Activated T-cell treated with anti-CD3 and anti-CD28 coated beads for 4 hours (primary cell): Measurements from ENCODE around the gene NNAT.

ENCODE experiments used
- DNase-seq: peaks from one replicate; pipeline ENCODE4 v3.0.0-alpha.2; 2020

Gene NNAT

DNA sequence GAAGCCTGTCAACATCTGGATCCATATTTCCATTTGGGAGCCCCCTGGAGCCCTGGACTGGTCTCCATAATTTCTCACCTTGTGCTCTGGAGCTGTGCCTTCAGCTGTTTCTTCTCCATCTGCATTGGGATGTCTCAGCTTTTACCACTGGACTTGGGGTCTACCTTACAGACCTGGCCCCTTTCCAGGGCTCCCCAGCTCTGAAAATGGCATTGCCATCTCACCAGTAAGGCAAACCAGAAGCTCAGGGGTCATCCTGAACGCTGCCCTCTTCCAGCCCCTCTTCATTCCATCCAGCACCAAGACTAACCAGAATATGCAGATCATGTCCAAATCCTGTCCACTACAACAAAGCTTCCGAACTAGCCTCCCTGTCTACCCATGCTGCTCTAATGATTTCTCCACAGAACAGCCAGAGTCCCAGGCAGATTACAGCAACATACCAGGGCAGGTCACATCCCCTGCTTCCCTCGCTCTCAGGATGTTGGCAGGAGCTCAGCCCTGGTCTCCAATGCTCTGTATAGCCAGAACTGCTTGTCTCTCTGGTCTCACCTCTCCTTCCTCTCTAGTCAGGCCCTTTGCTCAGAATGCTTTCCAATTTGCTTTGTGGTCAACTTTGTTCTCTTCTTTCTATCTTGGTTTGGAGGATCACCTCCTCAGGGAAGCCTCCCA lies 17.7 kb upstream of the NNAT start:
- no peak for DNase-seq

DNA sequence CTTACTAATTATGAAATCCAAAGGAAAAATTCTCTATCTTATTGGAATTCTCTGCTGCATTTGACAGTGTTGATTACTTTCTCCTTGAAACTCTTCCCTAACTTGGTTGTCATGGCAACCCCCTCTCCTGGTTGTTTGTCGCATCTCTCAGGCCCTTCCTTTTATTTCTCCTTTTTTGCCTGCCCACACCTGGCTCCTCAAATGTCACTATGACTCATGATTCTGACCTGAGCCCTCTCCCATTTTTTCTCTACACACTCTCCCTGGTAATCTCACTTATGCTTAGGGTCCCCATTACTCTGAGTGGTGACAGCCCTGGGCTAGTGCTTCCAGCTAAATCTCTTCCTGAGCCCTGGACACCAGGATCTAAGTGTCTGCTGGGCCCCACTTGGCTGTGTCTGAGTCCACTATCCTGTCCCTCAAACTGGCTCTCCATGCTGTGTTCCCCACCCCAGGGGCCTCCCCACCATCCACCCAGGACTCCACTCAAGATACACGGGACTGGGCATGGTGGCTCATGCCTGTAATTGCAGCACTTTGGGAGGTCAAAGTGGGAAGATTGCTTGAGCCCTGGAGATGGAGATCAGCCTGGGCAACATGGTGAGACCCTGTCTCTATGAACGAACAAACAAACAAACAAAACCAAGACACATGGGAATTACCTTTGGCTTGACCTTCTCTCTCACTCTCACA lies 16.5 kb upstream of the NNAT start:
- DNase-seq = no peak

DNA sequence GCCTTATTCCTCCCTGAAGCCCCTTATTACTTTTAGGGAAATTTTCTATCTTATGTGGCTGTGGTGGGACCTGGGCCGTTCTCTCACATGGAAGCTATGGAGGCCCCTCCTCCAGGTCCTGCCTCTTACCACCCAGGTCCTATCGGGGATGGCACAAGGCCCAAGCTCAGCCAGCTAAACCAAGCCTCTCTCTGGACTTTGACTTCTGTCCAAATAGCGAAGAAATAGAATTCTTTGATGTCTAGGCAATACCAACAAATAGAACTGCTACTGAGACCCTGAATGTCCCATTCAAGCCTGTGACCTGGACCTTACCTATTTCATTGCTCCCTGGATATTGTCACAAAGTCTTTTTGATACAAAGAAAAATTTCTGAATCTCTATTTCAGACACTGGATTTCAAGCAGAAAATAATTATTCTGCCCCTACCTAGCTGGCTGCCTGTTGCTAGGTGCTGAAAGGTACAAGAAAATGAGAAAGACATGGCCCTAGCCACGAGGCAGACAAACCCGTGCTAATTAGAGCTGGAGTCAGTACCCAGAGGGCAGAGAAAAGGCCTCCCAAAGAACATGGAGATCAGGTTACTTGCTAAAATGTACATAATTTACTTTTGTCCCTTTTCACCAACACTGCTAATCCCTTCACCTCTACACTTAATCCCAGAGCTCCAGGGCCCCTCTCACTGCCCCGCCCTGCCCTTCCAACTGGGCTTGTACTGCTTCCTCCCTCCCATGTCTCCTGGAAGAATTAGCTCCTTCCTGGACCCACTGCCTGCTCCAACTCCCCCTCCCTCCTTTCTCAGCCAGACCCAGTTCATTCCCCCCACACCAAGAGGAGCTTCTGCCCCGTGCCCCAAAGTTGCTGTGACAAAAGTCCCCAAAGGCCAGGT lies 15.5 kb upstream of the NNAT start:
- DNase-seq = no peak

DNA sequence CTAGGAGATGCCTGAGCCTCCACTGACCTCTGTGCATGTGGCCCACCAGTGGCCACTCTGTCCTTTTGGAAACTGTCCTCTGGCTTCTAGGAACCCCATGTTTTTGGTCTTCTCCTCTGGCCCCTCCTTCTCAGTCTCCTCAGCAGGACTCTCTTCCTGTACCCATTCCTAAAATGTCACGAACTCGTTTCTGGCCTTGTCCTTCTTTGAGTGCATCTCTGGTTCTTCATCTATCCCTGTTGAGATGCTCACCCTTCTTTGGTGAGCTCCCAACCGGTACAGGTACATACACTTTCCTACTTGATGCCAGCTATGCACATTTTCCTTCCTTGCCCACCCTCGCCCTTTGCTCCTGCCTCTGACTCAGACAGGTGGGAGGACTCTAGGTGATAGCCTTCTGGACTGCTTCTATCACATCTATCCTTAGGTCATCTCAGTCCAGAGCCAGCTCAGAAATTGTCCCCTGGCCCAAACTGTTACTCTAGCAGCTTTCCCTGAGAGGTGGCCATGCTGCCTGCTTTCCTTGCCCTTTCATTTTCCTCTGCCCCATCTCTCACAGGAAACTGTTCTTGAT lies 14.8 kb upstream of the NNAT start:
- DNase-seq = no peak

DNA sequence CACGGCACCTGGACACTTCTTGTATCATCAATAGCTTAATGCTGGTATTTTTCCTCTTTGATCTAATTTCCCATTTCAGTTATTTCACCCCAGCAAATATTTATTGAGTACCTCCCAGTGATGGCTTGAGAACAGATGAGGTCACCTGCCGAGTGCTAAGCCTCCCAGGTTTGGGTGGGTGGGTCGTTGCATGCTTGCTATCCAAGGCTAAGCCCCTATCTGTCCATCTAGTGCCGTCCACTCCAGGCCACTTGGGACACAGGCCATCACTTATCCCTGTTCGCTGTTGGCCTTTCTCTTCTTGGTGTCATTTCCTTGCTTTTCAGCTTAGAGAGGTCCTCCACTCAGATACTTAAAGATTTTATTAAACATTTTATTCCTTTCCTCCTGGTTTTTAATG lies 10.8 kb upstream of the NNAT start:
- no peak for DNase-seq

DNA sequence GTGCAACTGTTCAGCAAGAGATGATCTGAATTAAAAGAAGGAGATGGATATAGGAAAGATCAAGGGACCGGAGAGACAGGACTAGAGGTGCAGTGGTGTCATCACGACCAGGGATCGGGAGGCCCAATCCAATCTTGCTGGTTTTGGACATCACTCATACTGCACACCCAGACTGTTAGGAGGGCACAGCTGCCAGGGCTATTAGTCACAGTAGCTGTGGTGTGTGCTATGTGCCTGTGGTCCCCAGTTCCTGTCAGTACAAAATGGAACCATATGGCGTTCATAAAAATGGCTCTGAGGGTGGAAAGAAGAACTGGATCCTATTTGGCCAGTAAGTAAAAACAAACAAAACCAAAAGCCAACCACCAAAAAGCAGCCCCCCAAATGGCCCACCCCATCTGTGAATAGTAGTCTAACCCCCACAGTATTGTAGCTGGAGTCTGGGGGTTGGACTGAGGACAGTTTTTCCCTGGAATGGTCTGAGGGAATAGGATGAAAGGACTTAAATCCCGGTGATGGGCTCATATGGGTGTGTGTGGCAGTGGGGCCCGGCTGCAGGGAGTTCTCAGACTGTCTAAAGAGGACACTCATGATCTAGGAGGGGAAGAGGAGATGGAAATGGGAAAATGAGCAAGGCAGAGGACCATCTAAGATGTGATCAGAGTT lies 9.3 kb upstream of the NNAT start:
- no peak for DNase-seq

DNA sequence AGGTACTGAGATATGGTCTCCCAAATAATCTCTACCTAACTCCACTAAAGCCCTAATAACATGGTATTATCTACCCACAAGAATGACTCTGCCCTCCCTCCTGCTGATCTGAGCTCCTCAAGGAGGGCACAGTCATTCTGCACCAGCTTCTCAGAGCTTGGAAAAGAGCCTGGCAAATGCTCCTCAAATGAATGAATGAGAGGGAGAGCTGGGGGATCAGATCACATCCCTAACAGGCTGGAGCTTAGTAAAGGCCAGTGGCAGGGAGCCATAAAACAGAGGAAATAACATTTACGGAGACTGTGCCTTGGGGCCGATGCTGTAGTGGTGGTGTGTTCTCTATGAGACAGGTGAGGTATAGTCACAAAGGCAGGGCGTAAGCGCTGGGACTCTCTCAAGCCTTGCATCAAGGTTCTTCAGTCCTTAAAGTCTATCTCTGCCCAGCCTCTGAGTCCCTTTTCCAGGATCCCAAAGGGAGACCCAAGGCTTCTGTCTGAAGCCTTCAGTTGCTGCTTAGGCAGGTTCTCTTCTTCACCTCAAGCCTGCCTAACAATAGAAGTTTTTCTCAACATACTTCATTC lies 7.2 kb upstream of the NNAT start:
- DNase-seq = no peak

DNA sequence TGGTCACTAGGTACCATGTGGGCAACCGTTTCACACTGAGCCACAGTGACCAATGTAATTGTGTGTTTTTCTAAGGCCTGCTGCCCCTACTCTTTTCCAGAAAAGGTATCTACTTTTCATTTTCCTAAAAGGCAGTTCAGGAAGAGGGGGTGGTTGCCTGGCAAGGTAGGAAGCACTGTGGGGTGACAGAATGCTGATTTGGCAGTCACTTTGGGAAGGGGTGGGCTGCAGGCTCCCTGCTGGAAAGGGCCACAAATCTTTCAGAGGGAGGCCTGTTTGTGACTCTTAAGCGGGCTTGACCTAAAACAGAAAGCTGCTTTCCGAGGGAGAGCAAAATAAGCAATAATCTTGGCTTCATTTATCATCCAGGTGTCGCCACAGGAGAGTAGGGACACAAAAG lies 5.2 kb upstream of the NNAT start:
- DNase-seq = no peak

DNA sequence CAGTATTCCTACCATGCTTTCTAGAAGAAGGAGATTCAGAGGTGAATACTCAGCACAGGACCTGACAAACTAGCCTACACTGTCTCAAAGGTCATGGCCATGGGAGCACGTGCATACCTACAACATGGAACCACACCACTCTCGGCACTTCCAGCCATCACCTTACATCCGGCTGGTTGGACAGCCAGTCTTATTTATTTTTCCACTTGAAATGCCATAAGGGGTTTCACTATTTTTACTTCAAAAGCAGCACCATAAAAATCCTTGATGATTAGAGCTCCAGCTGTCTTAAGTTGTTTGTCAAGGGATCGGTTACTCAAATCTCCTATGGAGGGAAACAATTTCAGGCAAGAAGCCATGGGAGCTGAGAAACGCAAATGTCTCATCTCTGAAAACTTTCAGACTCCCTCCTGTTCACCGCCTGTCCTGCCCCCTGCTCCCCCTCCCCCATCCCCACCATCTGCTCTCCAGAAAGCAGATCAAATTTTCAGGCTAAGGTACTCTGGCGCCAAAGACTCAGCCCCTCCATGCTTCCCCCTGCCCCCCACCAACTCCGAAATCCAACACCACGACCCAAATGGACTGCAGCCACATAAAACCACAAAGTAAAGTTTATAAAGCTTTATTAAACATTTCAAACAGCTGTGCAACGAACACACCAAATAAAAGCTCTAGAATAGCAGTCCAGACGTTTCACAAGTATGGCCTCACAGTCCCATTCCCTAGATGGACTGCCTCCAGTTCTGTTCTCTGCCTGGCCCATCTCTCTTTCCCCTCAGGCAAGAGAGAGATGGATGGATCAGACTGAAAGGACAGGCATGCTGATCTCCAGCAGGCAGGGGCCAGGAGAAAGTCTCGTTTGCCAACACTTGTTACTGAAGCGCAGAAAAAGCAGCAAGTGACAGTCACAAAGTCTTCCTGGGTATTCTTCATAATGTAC lies 4.0 kb upstream of the NNAT start:
- DNase-seq = no peak

DNA sequence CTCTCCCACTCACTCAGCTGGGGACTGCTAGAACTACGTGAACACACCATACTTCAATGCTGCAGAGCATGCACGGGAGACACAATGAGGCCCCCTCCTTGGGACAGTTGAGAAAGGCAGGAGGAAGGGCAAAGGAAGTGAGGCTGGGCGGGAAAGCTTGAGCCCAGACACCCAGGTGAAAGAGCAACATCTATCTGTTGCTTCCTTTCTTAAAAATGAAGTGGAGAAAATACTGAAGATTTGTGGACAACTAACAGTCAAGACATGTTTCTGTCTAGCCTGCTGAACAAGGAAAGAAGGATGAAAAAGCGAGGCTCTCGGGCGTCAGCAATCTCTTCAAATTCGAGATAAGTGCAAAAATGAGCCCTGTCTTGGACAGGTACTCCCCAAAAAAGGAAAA lies 3.0 kb upstream of the NNAT start:
- no peak for DNase-seq

DNA sequence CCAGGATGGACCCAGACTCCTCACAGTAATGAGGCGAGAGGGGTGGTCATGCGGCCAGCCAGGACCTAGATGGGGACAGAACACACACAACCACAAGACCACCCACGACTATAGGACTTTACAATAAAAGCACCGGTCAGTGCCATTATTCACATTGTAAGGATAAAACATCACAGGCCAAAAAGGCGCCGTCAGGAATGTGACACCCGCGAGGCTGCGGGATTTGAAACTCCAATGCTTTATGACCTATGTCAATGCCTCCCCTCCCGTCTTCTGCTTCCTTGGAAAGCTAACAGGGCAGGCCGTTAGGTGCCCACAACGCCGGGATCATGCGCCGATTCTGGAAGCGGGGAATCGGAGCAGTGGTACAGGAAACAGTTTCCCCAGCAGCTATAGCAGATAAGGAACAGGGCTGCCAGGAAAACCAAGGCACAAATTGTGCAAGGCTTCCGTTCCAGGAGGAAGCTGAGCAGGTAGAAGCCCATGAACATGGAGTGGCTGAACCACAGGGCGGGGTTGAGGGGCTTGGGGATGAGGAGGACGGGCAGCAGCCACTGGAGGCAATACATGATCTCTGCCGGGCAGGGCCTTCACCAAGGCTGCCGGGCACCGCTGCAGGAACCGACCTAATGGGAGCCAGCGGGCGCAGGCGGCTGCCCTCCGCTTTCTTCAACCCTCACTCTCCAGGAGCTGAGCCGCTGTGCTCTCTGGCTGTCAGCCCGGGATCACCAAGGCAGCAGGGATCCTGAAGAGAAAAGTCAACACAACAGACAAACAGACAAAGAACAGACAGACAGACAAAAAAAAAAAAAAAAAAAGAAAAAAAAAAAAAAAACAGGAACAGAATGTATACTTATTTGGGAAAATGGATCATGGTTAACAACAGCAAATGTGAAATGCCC lies 2.2 kb upstream of the NNAT start:
- DNase-seq = no peak

DNA sequence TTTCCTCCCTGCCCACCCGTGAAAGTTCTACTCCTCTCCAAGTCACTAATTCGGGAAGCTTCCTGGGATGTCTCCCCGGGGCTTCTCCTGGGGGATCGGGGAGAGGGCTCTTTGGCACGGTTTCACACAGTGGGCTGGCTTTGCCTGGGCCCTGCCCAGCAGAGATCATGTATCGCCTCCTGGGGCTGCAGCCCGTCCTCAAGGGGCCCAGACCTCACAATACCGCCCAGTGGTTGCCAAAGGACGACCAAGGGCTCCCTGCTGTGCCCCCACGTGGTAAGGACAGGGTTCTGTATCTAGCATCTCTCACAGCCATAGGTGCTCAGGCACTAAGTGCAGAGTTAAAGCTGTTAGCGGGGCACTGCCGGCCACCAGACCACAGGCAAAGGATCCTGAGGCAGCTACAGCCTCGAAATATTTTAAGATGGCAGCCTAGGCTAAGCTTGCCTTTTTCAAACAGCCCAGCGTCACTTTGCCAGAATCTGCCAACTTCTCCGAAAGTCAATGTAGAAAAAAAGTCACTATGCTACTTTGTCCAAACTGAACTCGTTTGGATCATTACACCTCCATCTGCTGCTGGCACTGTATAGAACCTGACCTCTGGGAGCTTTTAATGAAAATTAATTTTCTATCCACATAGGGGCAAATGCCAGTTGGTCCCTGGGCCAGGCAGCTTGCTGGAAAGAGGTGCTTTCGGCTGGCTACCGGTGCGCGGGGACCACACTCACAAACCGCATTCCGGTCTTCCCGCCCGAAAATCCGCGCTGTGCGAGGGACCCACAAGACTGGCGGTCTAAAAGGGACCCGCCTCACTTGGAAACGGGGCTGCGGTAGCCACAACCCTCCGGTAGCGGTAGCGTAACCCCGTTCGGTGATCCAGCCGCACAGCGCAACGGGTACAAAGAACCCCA lies 1.3 kb upstream of the NNAT start:
- DNase-seq = no peak

DNA sequence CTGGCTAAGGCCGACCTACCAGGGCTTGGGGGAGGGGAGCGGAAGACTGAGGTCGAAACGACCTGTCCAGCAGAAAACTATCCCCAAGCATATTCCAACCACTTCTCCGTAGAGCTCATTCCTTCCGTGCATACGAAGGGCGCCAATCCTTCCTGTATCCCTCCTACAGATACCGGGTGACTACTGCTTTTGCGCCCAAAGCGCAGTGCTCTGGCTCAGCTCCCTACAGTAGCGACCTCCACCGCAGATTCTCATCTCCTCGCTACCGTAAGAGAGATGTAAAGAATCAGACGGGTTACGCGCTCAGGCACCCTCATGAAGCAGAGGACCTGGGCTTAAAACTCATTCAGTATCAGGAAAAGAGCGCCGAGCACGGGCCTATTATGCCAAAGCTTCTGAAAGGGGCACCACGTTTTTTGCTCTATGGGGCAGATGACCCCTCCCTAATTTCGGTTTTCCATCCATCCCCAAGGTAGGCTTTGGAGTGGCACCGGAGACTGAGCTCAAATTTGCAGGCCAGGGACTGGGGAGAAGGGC lies 563 bp upstream of the NNAT start:
- no peak for DNase-seq

DNA sequence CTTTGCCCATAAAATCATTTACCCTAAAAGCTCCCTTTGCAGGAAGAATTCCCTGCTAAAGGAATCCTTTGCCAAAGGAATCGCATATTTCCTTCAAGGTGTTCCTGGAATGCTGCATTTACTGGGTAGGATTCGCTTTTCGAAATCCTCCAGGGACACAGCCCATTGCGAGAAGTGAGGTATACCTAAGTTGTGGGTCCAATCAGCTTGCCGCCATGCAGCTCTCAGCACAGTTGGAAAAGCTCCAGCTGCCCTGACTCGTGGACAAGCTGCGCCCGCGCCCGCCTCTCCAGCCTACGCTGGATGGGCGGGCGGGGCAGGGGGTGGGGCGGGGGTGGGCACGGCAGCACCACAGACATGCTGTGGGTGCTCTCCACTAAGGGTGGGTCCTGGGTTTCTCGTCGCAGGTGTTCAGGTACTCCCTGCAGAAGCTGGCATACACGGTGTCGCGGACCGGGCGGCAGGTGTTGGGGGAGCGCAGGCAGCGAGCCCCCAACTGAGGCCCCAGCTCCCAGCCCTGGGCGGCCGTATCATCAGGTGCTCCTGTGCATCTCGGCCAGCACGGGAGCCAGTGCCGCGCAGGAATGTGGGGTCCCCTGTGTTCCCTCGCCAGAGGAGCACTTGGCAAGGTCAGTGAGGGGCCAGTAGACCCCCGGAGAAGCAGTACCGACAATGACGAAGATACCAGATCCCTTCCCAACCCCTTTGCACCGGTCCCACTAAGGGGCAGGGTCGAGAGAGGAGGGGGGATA lies 1.4 kb downstream of the NNAT start:
- DNase-seq = no peak

DNA sequence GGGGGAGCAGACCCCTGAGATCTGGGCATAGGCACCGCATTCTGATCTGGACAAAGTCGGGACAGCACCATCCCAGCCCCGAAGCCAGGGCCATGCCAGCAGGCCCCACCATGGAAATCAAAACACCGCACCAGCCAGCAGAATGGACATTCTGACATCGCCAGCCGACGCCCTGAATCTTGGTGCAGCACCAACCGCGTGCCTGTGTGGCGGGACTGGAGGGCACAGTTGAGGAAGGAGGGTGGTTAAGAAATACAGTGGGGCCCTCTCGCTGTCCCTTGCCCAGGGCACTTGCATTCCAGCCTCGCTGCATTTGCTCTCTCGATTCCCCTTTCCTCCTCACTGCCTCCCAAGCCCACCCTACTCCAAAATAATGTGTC lies 2.0 kb downstream of the NNAT start:
- no peak for DNase-seq

DNA sequence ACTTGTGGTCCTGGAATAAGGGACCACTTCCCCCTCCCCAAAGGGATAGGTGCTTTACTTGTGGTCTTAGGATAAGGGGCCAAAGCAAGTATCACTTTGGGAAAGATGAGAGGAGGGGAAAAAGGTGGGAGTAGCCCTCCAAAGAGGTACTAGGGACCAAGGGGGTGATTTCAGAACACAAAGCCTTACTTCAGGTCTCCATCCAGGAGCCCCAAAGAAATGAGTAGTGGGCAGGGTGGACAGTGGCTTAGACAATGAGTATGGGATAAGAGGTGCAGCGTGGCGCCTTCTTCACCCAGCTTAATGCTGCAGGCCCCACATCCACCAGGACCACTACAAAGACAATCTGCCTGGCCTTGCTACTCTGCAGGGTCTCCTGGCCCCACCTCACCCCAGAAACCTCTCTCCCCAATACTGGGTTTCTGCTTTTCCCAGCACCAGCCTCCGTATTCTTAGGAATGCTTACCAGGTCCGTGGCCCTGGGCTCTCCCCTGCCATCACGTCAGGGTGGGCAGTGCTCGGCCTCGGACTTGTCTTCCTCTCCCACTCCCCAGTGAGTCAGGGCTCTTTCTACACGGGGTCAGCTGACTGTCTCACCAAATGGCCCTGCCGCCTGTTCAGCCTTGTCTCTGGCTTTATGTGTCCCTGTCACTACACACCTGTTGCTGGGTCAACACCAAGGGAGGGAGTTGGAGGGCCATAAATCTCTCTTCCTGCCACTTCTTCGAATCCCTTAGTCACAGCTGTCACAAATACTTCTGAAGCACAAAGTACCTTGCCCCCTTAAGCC lies 3.1 kb downstream of the NNAT start:
- no peak for DNase-seq
